Peyer's patch (tissue), 4 donors: ENCODE measurements around the gene PBX4.

Experiments
- CTCF ChIP-seq, 6 experiments: fragments of 450-650 bp in 4 of 6; fragments of 200-600 bp in 2 of 6; sonication (generic) in 1 of 6; IDR thresholded peaks; one replicate each; pipeline ENCODE4 v1.5.1; 2017 to 2019; ENCODE audit warnings: antibody characterized with exemption in 6 of 6, mild to moderate bottlenecking in 3 of 6, moderate library complexity in 1 of 6
- POLR2A ChIP-seq, 2 donors: fragments of 450-650 bp; IDR thresholded peaks; one replicate each; pipeline ENCODE4 v1.5.1; 2017; ENCODE audit warnings: antibody characterized with exemption in 2 of 2, mild to moderate bottlenecking in 2 of 2, moderate library complexity in 2 of 2

- no peak for TF ChIP-seq CTCF (IDR thresholded peaks at IDR 0.05)
- no peak for TF ChIP-seq POLR2A (IDR thresholded peaks at IDR 0.05)
Observed at GRCh38 chr19:19587771-19588170, 30.7 kb downstream of the PBX4 start.
